RWPE2 (cell line): Measurements from ENCODE around the gene HAPSTR1.

Source experiments
- ATAC-seq: fragments of 200-7000 bp; cut with Tn5 transposase; 3 replicates; pipeline ENCODE4 v1.9.1; 2021; ENCODE audit warnings: low read depth
- DNase-seq: peaks from one replicate; pipeline ENCODE4 v3.0.0-alpha.2; 2020; ENCODE audit warnings: low spot score
- H3K27ac ChIP-seq: fragments of 450-650 bp; 2 replicates; pipeline ENCODE4 v1.5.1; 2017; ENCODE audit warnings: mild to moderate bottlenecking; ENCODE audit not compliant: poor library complexity, severe bottlenecking
- H3K27me3 ChIP-seq: fragments of 250-450 bp; sonication (Bioruptor Pico); 2 replicates; pipeline ENCODE4 v1.5.1; 2021; ENCODE audit warnings: mild to moderate bottlenecking, moderate library complexity; ENCODE audit not compliant: insufficient read depth, poor library complexity, severe bottlenecking
- H3K36me3 ChIP-seq: fragments of 250-450 bp; sonication (Bioruptor Pico); 2 replicates; pipeline ENCODE4 v1.5.1; 2020; ENCODE audit warnings: low read depth, mild to moderate bottlenecking, moderate library complexity
- H3K4me1 ChIP-seq: fragments of 250-450 bp; sonication (Bioruptor Pico); 2 replicates; pipeline ENCODE4 v1.5.1; 2021; ENCODE audit warnings: mild to moderate bottlenecking, moderate library complexity; ENCODE audit not compliant: insufficient read depth, poor library complexity, severe bottlenecking
- H3K4me3 ChIP-seq: fragments of 250-450 bp; sonication (Bioruptor Pico); 2 replicates; pipeline ENCODE4 v1.5.1; 2021; ENCODE audit warnings: mild to moderate bottlenecking, moderate library complexity; ENCODE audit not compliant: severe bottlenecking
- H3K9me3 ChIP-seq: fragments of 250-450 bp; sonication (Bioruptor Pico); 2 replicates; pipeline ENCODE4 v1.5.1; 2021; ENCODE audit warnings: mild to moderate bottlenecking, moderate library complexity; ENCODE audit not compliant: severe bottlenecking
- CTCF ChIP-seq: fragments of 450-650 bp; IDR thresholded peaks from one replicate; pipeline ENCODE4 v1.5.1; 2017; ENCODE audit warnings: mild to moderate bottlenecking, moderate library complexity; ENCODE audit not compliant: poor library complexity, severe bottlenecking

The HAPSTR1 gene

DNA sequence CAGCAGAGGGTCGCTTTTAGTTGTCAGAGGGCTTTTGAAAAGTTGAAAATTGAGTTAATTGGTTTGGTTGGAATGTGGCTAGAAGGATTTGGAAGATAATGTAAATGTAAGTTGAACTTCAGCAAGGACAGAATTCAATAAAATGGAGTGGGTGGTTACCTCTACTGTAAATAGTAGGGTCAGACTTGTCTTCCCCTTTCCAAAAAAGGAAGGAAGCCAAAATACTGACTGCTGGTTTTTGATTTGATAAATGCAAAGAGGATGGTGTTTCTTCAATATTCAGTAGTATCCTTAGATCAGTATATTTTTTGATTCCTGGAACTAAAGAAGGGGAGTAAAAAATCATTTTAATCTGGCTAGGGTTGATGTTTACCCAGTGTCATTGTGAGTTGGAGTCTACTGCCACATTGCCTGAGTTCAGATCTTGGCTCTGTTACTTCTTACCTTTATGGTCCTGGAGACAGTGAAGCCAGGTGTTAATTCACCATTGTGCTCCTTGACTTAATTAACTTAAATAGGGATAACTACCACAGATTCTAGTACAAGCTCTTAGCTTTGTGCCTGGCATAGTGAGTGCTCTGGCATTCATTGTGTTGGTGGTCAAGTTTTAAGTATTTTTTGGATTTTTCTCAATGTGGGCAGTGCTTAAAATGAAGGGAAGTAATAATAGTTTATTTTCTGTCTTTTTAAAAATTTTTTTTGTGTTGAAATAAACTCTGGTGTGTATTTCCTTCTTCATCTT, 4.4 kb downstream of the HAPSTR1 start:
- TF ChIP-seq CTCF: no peak
- DNase-seq: no peak
- Histone ChIP-seq H3K4me1 (peaks cover 59% of the 10 kb centered on the region), H3K36me3 (peaks cover 72% of the 10 kb centered on the region), H3K27me3 (no peaks in the 10 kb centered on the region), H3K27ac (peak overlapping the region; percentile 66), H3K9me3 (no peaks in the 10 kb centered on the region), H3K4me3 (no peak overlapping the region)
- no peak for ATAC-seq

GRCh38 chr16:9096416-9096952, 5.0 kb downstream of the HAPSTR1 start:
- Histone ChIP-seq H3K36me3 (peaks cover 79% of the 10 kb centered on the region), H3K4me1 (peaks cover 65% of the 10 kb centered on the region), H3K4me3 (no peak overlapping the region), H3K27ac (peak overlapping the region; percentile 66), H3K9me3 (no peaks in the 10 kb centered on the region), H3K27me3 (no peaks in the 10 kb centered on the region)
- TF ChIP-seq CTCF: no peak
- ATAC-seq (peak; percentile 15; the same call in 1 of the 3 replicates), DNase-seq (no peak)

- no peak for ATAC-seq
- Histone ChIP-seq H3K4me1 (peaks cover 76% of the 10 kb centered on the region), H3K36me3 (peaks cover 90% of the 10 kb centered on the region), H3K27me3 (no peaks in the 10 kb centered on the region), H3K27ac (peak overlapping the region; percentile 66), H3K4me3 (no peak overlapping the region), H3K9me3 (no peaks in the 10 kb centered on the region)
- TF ChIP-seq CTCF: no peak
- no peak for DNase-seq
Observed at GRCh38 chr16:9097266-9098219, 6.1 kb downstream of the HAPSTR1 start.

DNA sequence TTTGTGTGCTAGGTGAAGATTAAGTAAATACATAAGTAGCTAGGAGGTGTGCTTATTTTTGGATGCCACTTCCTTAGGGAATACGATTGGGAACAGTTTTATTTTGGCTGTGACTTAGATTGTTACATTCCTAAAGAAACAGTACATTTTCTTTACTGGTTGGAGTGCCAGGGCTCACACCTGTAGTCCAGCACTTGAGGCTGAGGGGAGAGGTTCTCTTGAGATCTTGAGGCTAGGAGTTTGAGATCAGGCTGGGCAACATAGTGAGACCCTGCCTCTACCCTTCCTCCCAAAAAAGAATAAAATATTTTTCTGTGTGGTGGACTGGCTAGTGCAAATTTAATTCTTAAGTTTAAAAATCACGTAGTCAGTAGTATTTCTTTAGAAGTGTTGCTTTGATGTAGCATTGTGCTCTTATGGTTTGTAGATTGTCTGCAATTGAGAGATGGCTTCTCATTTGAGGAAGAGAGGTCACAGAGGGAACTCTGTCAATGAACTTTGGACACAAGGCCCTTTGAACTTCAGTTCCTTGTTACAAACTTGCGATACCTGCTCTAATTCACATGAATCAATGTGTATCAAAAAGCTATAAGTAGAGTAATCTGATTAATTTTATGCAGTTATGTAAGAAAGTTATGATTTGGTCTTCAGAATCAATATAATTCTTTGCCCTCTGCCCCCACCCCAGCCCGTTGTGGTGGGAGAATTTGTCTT, 7.1 kb downstream of the HAPSTR1 start:
- no peak for ATAC-seq
- Histone ChIP-seq H3K4me1 (peaks cover 82% of the 10 kb centered on the region), H3K27ac (peak overlapping the region; percentile 66), H3K9me3 (no peaks in the 10 kb centered on the region), H3K27me3 (no peaks in the 10 kb centered on the region), H3K4me3 (no peak overlapping the region), H3K36me3 (peaks cover 92% of the 10 kb centered on the region)
- TF ChIP-seq CTCF: no peak
- DNase-seq: no peak
